Central memory CD8-positive, alpha-beta T cell (primary cell): ENCODE results near the gene SLC7A6.
"Not testable (repeated sequence)": the region's sequence is repeated elsewhere in the genome, so short reads cannot be mapped to it uniquely, and the experiment has no call there.

Source experiments
- ATAC-seq: fragments of 150-1000 bp; cut with Tn5 transposase; replicated peaks from 2 replicates; pipeline ENCODE4 v1.10.0; 2022; ENCODE audit warnings: mild to moderate bottlenecking, moderate FRiP score, moderate number of reproducible peaks; ENCODE audit not compliant: poor library complexity, severe bottlenecking; ENCODE audit errors: extremely low read depth
- DNase-seq, 2 donors: peaks; one replicate each; pipeline ENCODE4 v3.0.0; 2021; ENCODE audit warnings: low spot score in 2 of 2
- H3K27ac Mint-ChIP-seq: one replicate; pipeline ENCODE4 v1.8.0; 2022; ENCODE audit warnings: low read depth, mild to moderate bottlenecking, moderate library complexity, mixed read lengths
- H3K27me3 Mint-ChIP-seq: one replicate; pipeline ENCODE4 v1.8.0; 2022; ENCODE audit warnings: mixed read lengths
- H3K36me3 Mint-ChIP-seq: one replicate; pipeline ENCODE4 v1.8.0; 2022; ENCODE audit warnings: mild to moderate bottlenecking, moderate library complexity, mixed read lengths; ENCODE audit not compliant: insufficient read depth
- H3K4me1 Mint-ChIP-seq: one replicate; pipeline ENCODE4 v1.8.0; 2022; ENCODE audit warnings: mixed read lengths
- H3K4me3 Mint-ChIP-seq: one replicate; pipeline ENCODE4 v1.8.0; 2022; ENCODE audit warnings: mild to moderate bottlenecking, moderate library complexity, mixed read lengths
- H3K9me3 Mint-ChIP-seq: one replicate; pipeline ENCODE4 v1.8.0; 2022; ENCODE audit warnings: mixed read lengths

Gene SLC7A6

DNA sequence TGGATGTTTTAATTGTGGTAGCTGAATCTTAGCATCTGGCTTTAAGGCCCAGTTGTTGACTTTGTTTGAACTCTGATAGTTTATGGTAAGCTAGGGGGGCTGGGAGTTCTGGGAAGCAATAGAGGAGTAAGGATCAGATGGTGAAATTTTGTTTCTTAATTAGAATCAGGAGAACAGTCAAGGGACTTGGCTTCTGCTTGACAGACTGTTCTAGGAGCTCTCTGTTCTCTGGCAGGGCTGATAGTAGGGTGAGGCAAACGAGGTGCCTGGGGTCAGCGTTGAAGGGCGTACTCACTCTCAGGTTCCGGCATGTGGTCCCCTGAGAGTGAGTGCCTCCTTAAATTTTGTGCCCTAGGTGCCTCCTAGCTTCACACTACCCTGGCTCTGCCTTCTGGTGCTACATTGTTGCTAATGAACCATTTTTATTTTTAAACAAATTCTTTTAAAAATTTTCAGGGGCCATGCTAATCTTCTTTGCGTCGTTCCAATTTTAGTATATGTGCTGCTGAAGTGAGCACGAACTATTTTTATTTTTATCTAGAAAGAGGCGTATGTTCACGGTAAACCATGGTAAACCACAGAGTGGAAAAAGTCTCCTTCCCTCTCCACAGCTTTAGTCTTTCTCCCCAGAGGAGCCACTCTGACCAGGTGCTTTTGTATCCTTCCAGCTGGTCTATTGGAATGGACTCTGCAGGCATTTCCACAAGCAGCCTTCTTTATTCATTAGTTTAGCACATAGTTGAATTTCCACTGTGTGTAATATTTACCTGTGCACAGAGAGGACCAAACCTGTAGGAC, 19.7 kb downstream of the SLC7A6 start:
- H3K4me3 Mint-ChIP-seq, result peak overlapping the region; percentile 42
- DNase-seq (no peak), ATAC-seq (no peak)
- peaks cover 66% of the 10 kb centered on the region for H3K4me1 Mint-ChIP-seq
- peaks cover 19% of the 10 kb centered on the region for H3K36me3 Mint-ChIP-seq
- H3K27ac Mint-ChIP-seq, result peak overlapping the region; percentile 92
- H3K27me3 Mint-ChIP-seq, result no peaks in the 10 kb centered on the region
- H3K9me3 Mint-ChIP-seq, result no peaks in the 10 kb centered on the region

DNA sequence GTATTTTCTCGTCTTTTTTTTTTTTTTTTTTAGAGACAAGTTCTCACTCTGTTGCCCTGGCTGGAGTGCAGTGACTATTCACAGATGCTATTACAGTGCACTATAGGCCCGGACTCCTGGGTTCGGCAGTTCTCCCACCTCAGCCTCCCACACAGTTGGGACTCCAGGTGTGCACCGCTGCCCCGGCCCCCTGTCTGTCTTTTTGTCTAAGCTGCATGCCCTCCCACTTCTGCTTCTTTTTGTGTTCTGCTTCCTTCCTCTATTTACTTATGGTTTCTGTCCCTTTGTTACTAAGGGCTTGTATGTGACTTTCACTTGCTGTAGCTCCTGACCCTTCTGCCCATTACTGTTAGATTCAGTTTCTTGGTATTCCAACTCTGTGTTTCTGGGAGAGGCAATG, 20.5 kb downstream of the SLC7A6 start:
- Mint-ChIP-seq H3K9me3 (no peaks in the 10 kb centered on the region), H3K4me1 (peaks cover 71% of the 10 kb centered on the region), H3K27ac (peak overlapping the region; percentile 92), H3K36me3 (peaks cover 22% of the 10 kb centered on the region), H3K27me3 (no peaks in the 10 kb centered on the region), H3K4me3 (peak overlapping the region; percentile 42)
- DNase-seq, result no peak
- ATAC-seq, result peak; percentile 11

DNA sequence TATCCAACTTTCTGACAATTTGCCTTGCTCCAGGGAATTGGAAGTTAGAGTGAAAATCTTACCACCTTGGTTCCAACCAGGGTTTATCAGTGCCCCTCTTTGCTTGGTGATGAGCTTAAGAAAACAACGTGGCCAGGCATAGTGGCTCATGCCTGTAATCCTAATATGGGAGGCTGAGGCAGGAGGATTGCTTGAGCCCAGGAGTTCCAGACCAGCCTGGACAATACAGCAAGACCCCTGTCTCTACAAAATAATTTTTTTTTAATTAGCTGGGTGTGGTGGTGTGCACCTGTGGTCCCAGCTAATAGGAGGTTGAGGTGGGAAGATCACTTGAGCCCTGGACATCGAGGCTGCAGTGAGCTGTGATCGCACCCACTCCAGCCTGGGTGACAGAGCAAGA, 21.4 kb downstream of the SLC7A6 start:
- H3K9me3 Mint-ChIP-seq, result no peaks in the 10 kb centered on the region
- peak overlapping the region; percentile 66 for H3K4me3 Mint-ChIP-seq
- peaks cover 21% of the 10 kb centered on the region for H3K36me3 Mint-ChIP-seq
- H3K4me1 Mint-ChIP-seq, result peaks cover 76% of the 10 kb centered on the region
- ATAC-seq (no peak), DNase-seq (no peak)
- H3K27me3 Mint-ChIP-seq, result no peaks in the 10 kb centered on the region
- peak overlapping the region; percentile 74 for H3K27ac Mint-ChIP-seq

DNA sequence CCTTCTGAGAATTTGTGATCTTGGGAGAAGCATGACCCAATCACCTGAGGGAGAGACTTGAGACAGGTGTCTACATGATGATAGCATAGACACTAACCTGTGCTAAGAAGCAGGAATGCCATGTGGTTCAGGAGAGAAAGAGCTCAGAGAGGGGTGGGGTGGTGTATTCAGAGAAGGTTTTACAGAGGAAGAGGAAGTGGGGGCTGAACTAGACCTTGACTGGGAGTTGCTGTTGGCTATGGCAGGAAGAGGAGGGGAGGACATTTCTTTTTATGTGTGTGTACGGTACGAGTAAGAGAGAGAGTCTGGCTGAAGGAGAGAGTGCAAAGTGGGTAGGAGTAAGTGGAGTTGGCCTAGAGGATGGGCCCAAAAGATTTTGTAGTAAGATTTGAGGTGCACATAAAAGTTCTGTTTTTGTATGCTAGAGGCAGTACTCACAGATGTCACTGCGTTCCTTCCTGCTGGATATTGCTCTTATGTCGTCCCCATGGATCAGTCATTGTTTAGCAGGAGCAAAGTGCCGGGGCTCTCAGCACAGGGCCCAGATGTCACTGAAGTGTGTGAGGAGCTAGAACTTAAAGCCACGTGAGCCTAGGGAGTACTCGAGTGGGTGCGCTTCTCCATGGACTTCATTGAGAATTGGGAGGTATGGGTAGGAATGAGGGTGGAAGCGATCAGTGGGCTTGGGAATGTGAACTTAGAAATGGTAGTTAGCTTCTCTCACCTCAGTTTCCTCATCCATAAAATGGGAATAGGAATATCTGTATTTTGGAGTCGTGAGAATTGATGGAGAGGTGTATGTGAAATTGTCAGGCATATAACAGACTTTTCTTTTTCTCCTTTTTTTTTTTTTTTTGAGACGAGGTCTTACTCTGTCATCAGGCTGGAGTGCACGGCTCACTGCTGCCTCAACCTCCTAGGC, 22.1 kb downstream of the SLC7A6 start:
- peak overlapping the region; percentile 74 for H3K27ac Mint-ChIP-seq
- DNase-seq (no peak), ATAC-seq (peak; percentile 64)
- peaks cover 74% of the 10 kb centered on the region for H3K4me1 Mint-ChIP-seq
- peaks cover 22% of the 10 kb centered on the region for H3K36me3 Mint-ChIP-seq
- no peaks in the 10 kb centered on the region for H3K27me3 Mint-ChIP-seq
- H3K4me3 Mint-ChIP-seq, result peak overlapping the region; percentile 66
- no peaks in the 10 kb centered on the region for H3K9me3 Mint-ChIP-seq

DNA sequence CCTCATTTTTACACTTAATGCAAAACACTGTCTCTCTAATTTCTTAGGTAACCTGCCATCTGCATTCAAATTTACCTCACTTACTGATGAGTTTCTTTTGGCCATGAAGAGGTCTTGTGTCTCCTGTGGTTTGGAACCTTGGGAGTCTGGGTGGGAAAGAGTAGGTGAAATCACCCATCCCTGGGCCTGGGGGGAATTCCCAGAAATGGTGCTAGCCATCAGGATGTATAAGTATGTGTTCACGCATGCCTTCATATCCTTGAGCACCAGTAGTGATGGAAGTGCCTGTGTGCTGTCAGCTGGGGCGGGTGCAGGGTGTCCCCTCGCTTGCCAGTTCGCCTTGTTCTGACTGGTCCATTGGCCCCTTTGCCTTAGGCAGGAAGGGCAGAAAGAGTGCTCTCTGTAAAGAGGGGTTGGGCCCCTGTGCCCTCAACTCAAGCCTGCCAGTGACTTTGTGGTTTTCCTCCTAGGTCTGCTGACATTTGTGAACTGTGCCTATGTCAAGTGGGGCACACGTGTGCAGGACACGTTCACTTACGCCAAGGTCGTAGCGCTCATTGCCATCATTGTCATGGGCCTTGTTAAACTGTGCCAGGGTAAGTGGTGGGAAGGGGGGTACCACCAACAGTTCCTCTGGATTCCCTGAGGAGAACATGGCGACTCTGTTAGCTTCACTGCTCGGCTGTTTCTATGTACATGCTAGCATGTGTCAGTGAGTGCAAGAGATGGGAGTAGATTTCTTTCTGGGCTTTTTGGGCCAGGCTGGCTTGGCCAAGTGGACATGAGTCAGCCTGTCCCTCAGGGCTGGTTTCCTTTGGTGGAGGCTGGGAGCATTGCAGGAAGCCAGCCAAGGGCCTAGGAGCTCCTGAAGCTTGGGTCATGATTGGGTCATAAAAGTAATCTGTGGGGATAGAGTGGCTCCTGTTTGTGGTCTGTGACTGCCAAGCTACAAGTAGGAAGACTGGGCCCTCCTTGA, 23.2 kb downstream of the SLC7A6 start:
- ATAC-seq (no peak), DNase-seq (no peak)
- peaks cover 19% of the 10 kb centered on the region for H3K36me3 Mint-ChIP-seq
- H3K27me3 Mint-ChIP-seq, result no peaks in the 10 kb centered on the region
- H3K9me3 Mint-ChIP-seq, result no peaks in the 10 kb centered on the region
- peak overlapping the region; percentile 12 for H3K27ac Mint-ChIP-seq
- peaks cover 78% of the 10 kb centered on the region for H3K4me1 Mint-ChIP-seq
- peak overlapping the region; percentile 40 for H3K4me3 Mint-ChIP-seq

DNA sequence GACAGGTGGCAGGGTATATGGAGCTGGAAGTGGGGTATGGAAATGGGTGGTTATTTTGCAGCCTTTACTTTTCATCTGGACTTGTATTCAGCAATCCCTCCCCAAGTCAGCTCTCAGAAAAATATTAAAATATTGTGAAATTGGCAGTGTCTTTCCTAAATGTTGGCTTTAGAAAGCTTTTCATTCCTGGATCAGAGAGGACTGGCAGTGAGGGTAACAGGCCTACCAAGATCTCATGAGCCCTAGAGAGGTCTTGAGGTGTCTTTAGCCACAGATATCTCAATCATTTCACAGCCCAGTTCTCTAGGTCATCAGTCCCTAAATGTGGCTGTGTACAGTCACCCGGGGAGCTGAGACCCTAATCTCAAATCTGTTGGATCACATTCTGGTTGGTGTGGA, 23.9 kb downstream of the SLC7A6 start:
- no peaks in the 10 kb centered on the region for H3K27me3 Mint-ChIP-seq
- H3K27ac Mint-ChIP-seq, result peak overlapping the region; percentile 12
- peaks cover 19% of the 10 kb centered on the region for H3K36me3 Mint-ChIP-seq
- no peak for ATAC-seq
- peaks cover 73% of the 10 kb centered on the region for H3K4me1 Mint-ChIP-seq
- H3K4me3 Mint-ChIP-seq, result no peak overlapping the region
- no peak for DNase-seq
- H3K9me3 Mint-ChIP-seq, result no peaks in the 10 kb centered on the region

DNA sequence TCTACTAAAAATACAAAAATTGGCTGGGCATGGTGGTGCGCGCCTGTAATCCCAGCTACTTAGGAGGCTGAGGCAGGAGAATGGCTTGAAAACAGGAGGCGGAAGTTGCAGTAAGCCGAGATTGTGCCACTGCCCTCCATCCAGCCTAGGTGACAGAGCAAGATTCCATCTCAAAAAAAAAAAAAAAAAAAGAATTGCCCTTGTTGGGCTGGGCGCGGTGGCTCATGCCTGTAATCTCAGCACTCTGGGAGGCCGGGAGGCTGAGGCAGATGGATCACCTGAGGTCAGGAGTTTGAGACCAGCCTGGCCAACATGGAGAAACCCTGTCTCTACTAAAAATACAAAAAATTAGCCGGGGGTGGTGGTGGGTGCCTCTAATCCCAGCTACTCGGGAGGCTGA, 24.5 kb downstream of the SLC7A6 start:
- H3K36me3 Mint-ChIP-seq, result peaks cover 20% of the 10 kb centered on the region
- H3K27me3 Mint-ChIP-seq, H3K9me3 Mint-ChIP-seq, ATAC-seq, DNase-seq, H3K27ac Mint-ChIP-seq, H3K4me3 Mint-ChIP-seq: not testable (repeated sequence)
- H3K4me1 Mint-ChIP-seq, result peaks cover 72% of the 10 kb centered on the region

DNA sequence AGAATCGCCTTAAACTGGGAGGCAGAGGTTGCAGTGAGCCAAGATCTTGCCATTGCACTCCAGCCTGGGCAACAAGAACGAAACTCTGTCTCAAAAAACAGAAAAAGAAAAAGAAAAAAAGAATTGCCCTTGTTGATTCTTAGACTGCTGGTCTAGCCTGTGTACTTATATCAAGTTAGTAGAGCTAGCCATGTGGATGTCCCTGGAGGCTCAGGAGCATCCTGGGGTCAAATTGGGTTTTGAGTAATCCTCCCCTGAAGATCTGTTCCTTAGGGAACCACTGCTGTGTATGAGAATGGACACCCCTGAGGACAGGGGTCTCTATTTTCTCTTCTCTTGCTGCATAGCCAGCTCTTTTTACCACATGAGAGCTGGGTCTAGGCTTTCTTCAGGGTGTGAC, 24.9 kb downstream of the SLC7A6 start:
- Mint-ChIP-seq H3K27me3 (no peaks in the 10 kb centered on the region), H3K4me3 (peak overlapping the region; percentile 32), H3K4me1 (peaks cover 71% of the 10 kb centered on the region), H3K27ac (peak overlapping the region; percentile 91), H3K36me3 (peaks cover 20% of the 10 kb centered on the region), H3K9me3 (no peaks in the 10 kb centered on the region)
- ATAC-seq (no peak), DNase-seq (no peak)

DNA sequence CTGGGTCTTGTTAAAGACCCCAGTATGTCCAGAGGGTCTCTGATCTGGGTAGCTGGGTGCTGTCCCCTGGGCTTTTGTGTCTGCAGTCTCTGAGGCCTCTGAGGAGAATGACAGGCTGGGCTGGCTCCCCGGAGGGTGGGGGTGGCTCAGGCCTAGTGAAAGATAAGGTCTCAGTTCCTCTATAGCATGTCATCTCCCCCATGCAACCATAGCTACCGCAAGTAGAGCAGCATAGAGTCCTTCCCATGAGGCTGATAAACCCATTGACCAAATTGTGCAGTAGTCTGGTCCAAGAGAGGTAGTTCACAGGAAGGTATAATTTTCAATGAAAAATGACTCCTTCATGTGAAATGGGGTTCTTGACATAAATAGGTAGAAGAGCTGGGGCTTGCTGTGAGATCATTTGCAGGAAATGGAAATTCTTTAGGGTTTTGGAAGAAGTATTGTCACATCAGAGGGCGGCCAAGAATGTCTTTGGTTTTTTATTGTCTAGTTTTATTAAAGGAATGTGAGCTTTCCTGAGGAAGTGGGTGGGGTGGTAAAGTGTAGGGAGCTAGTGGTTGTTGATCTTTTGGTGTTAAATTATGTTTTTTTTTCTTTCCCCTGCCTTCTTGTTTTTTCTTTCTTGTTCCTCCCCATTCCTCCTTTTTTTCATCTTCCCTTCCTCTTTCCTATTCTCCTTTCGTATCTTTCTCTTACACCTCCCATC, 25.4 kb downstream of the SLC7A6 start:
- H3K36me3 Mint-ChIP-seq, result peaks cover 20% of the 10 kb centered on the region
- DNase-seq, result no peak
- peaks cover 69% of the 10 kb centered on the region for H3K4me1 Mint-ChIP-seq
- H3K9me3 Mint-ChIP-seq, result no peaks in the 10 kb centered on the region
- no peaks in the 10 kb centered on the region for H3K27me3 Mint-ChIP-seq
- peak overlapping the region; percentile 91 for H3K27ac Mint-ChIP-seq
- peak; percentile 59 for ATAC-seq
- peak overlapping the region; percentile 32 for H3K4me3 Mint-ChIP-seq

DNA sequence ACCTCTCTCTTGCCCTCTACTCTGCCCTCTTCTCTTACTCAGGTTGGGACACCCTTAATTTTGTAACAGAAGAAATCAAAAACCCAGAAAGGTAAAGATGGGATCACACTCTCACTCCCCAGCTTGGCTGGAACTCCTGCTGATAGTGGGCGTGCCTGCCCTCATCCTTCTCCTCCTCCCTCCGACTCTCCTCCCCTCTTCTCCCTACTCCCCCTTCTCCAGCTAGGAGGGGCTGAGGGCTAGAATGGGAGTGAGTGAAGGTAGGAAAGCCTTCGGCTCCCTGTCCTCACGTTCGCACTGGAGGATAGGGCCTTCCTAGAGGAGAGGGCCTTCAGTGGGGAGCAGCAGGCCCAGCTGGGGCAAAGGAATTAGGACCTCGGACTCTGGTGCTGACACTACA, 26.1 kb downstream of the SLC7A6 start:
- no peaks in the 10 kb centered on the region for H3K27me3 Mint-ChIP-seq
- H3K9me3 Mint-ChIP-seq, result no peaks in the 10 kb centered on the region
- peak overlapping the region; percentile 91 for H3K27ac Mint-ChIP-seq
- peaks cover 64% of the 10 kb centered on the region for H3K4me1 Mint-ChIP-seq
- peak overlapping the region; percentile 32 for H3K4me3 Mint-ChIP-seq
- DNase-seq, result no peak
- H3K36me3 Mint-ChIP-seq, result peaks cover 20% of the 10 kb centered on the region
- no peak for ATAC-seq

DNA sequence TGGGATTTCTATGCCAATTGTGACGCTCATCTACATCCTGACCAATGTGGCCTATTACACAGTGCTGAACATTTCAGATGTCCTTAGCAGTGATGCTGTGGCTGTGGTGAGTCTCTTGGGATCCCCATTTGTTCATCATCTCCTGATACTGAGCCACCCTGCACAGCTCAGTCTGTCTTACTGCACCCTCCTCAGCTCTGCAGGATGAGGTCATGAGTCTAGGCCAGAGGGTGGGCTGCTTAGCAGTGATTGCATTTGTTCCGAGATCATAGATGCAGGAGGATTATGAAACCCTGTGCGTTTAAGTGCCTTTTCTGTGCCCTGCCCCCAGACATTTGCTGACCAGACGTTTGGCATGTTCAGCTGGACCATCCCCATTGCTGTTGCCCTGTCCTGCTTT, 26.9 kb downstream of the SLC7A6 start:
- H3K27ac Mint-ChIP-seq, result peak overlapping the region; percentile 44
- peak overlapping the region; percentile 57 for H3K4me3 Mint-ChIP-seq
- H3K9me3 Mint-ChIP-seq, result no peaks in the 10 kb centered on the region
- ATAC-seq, result no peak
- H3K36me3 Mint-ChIP-seq, result peaks cover 22% of the 10 kb centered on the region
- no peaks in the 10 kb centered on the region for H3K27me3 Mint-ChIP-seq
- peaks cover 60% of the 10 kb centered on the region for H3K4me1 Mint-ChIP-seq
- no peak for DNase-seq
